HG02943 (cell line): ENCODE results near the gene SDCCAG8.

ENCODE experiments used
- ATAC-seq: cut with Tn5 transposase; IDR thresholded peaks from one replicate; pipeline ENCODE4 v1.9.1; 2021; ENCODE audit warnings: mild to moderate bottlenecking, low read depth, moderate library complexity; ENCODE audit not compliant: unreplicated experiment

SDCCAG8 gene

GRCh38 chr1:243414152-243414494 is 158.3 kb downstream of the SDCCAG8 start:
- no peak for ATAC-seq

GRCh38 chr1:243415663-243416408 is 160.0 kb downstream of the SDCCAG8 start:
- ATAC-seq, result no peak

GRCh38 chr1:243416495-243416894 is 160.7 kb downstream of the SDCCAG8 start:
- ATAC-seq, result no peak

GRCh38 chr1:243420016-243420945 is 164.4 kb downstream of the SDCCAG8 start:
- ATAC-seq, result no peak

GRCh38 chr1:243420946-243421685 is 165.3 kb downstream of the SDCCAG8 start:
- no peak for ATAC-seq

GRCh38 chr1:243421784-243422183 is 165.9 kb downstream of the SDCCAG8 start:
- ATAC-seq, result peak; percentile 81

- no peak for ATAC-seq
These were observed 166.5 kb downstream of the SDCCAG8 start for GRCh38 chr1:243422362-243422761.

- ATAC-seq, result no peak
These were observed 172.2 kb downstream of the SDCCAG8 start for GRCh38 chr1:243428084-243428483.

- ATAC-seq, result no peak
These were observed 172.9 kb downstream of the SDCCAG8 start for GRCh38 chr1:243428617-243429342.

- no peak for ATAC-seq
These were observed 175.8 kb downstream of the SDCCAG8 start for GRCh38 chr1:243431591-243431990.

- no peak for ATAC-seq
These were observed 176.3 kb downstream of the SDCCAG8 start for GRCh38 chr1:243432136-243432535.

- ATAC-seq, result no peak
These were observed 178.0 kb downstream of the SDCCAG8 start for GRCh38 chr1:243433737-243434370.

GRCh38 chr1:243434594-243434993 is 178.8 kb downstream of the SDCCAG8 start:
- ATAC-seq, result no peak

GRCh38 chr1:243435836-243436235 is 180.0 kb downstream of the SDCCAG8 start:
- no peak for ATAC-seq

- ATAC-seq, result no peak
These were observed 182.3 kb downstream of the SDCCAG8 start for GRCh38 chr1:243438146-243438545.

GRCh38 chr1:243438815-243439214 is 183.0 kb downstream of the SDCCAG8 start:
- ATAC-seq, result no peak

- no peak for ATAC-seq
These were observed 184.6 kb downstream of the SDCCAG8 start for GRCh38 chr1:243440406-243440805.

- ATAC-seq, result no peak
These were observed 185.8 kb downstream of the SDCCAG8 start for GRCh38 chr1:243441601-243442000.

- no peak for ATAC-seq
These were observed 187.7 kb downstream of the SDCCAG8 start for GRCh38 chr1:243443557-243443956.

GRCh38 chr1:243447347-243447746 is 191.5 kb downstream of the SDCCAG8 start:
- ATAC-seq, result no peak
